HFFc6 (cell line): ENCODE measurements around the gene MT1G. TPM values are rescaled to one million over a fixed set of nuclear protein-coding genes. Genes with fewer than 3 reads are reported as not detected.

Source experiments
- DNase-seq: peaks from one replicate; pipeline ENCODE4 v3.0.0-alpha.2; 2018
- H3K27ac Mint-ChIP-seq: 2 replicates; pipeline ENCODE4 v1.8.0; 2020; ENCODE audit warnings: mild to moderate bottlenecking, mixed read lengths
- H3K27me3 Mint-ChIP-seq: 2 replicates; pipeline ENCODE4 v1.8.0; 2021; ENCODE audit warnings: mild to moderate bottlenecking, moderate library complexity, mixed read lengths; ENCODE audit not compliant: insufficient read depth
- H3K36me3 Mint-ChIP-seq: 2 replicates; pipeline ENCODE4 v1.8.0; 2021; ENCODE audit warnings: low read depth, mixed read lengths
- H3K4me1 Mint-ChIP-seq: 2 replicates; pipeline ENCODE4 v1.8.0; 2020; ENCODE audit warnings: low read depth, mixed read lengths
- H3K4me3 Mint-ChIP-seq: 2 replicates; pipeline ENCODE4 v1.8.0; 2020; ENCODE audit warnings: mild to moderate bottlenecking, moderate library complexity, mixed read lengths
- H3K9me3 Mint-ChIP-seq: 2 replicates; pipeline ENCODE4 v1.8.0; 2020; ENCODE audit warnings: mild to moderate bottlenecking, mixed read lengths
- CTCF ChIP-seq: fragments of 200-600 bp; sonication (generic); IDR thresholded peaks from 2 replicates; pipeline ENCODE4 v1.5.0; 2021; ENCODE audit warnings: antibody characterized with exemption, mild to moderate bottlenecking
- total RNA-seq, 6 experiments: library from RNA; stranded (reverse); fragmentation: NEBNext Ultra II Directional; extraction: Animal tissue kit (Norgen Biotek cat#: 25700); gene quantifications; 2 replicates in 1 of 6; 3 replicates in 5 of 6; pipeline ENCODE4 v1.2.3, GENCODE V29; 2021

MT1G gene
- total RNA-seq, 6 experiments from 2014 or later, result 0.73 TPM; not detected in 5

GRCh38 chr16:56690420-56691122 is 22.7 kb upstream of the MT1G start:
- Mint-ChIP-seq H3K36me3 (peaks cover 7% of the 10 kb centered on the region), H3K27me3 (peaks cover 3% of the 10 kb centered on the region), H3K4me3 (no peak overlapping the region), H3K9me3 (peaks cover 12% of the 10 kb centered on the region), H3K4me1 (peaks cover 21% of the 10 kb centered on the region), H3K27ac (no peak overlapping the region)
- no peak for DNase-seq
- TF ChIP-seq CTCF, result no peak

GRCh38 chr16:56689171-56689570 is 21.3 kb upstream of the MT1G start:
- peak; percentile 3 for DNase-seq
- peaks cover 2% of the 10 kb centered on the region for H3K27me3 Mint-ChIP-seq

GRCh38 chr16:56688762-56689161 is 20.9 kb upstream of the MT1G start:
- no peak for DNase-seq
- H3K36me3 Mint-ChIP-seq, result peaks cover 7% of the 10 kb centered on the region
- no peak for TF ChIP-seq CTCF
- no peak overlapping the region for H3K4me3 Mint-ChIP-seq
- H3K27me3 Mint-ChIP-seq, result no peaks in the 10 kb centered on the region; the same call in none of the 2 replicates
- H3K4me1 Mint-ChIP-seq, result peaks cover 30% of the 10 kb centered on the region
- H3K9me3 Mint-ChIP-seq, result peaks cover 12% of the 10 kb centered on the region
- no peak overlapping the region for H3K27ac Mint-ChIP-seq

More at GRCh38 chr16:56689171-56689570, 21.3 kb upstream of the MT1G start:
- H3K36me3 Mint-ChIP-seq, result peaks cover 7% of the 10 kb centered on the region
- TF ChIP-seq CTCF, result no peak
- peaks cover 12% of the 10 kb centered on the region for H3K9me3 Mint-ChIP-seq
- no peak overlapping the region for H3K4me3 Mint-ChIP-seq
- H3K4me1 Mint-ChIP-seq, result peaks cover 26% of the 10 kb centered on the region
- H3K27ac Mint-ChIP-seq, result no peak overlapping the region

GRCh38 chr16:56686758-56687157 is 18.9 kb upstream of the MT1G start:
- Mint-ChIP-seq H3K4me3 (no peak overlapping the region), H3K27me3 (no peaks in the 10 kb centered on the region; the same call in none of the 2 replicates), H3K27ac (no peak overlapping the region), H3K36me3 (peaks cover 7% of the 10 kb centered on the region), H3K9me3 (peaks cover 12% of the 10 kb centered on the region), H3K4me1 (peaks cover 40% of the 10 kb centered on the region)
- TF ChIP-seq CTCF, result no peak
- no peak for DNase-seq

- no peak for TF ChIP-seq CTCF
- no peak for DNase-seq
- Mint-ChIP-seq H3K27me3 (no peaks in the 10 kb centered on the region; the same call in none of the 2 replicates), H3K27ac (no peak overlapping the region), H3K4me1 (peaks cover 41% of the 10 kb centered on the region), H3K36me3 (peaks cover 7% of the 10 kb centered on the region), H3K4me3 (no peak overlapping the region), H3K9me3 (peaks cover 12% of the 10 kb centered on the region)
These were observed 17.2 kb upstream of the MT1G start for GRCh38 chr16:56684926-56685590.
